Left ventricle myocardium inferior (tissue), 1 donor: ENCODE measurements around the gene CD244. TPM values are rescaled to one million over a fixed set of nuclear protein-coding genes. Genes with fewer than 3 reads are reported as not detected.

ENCODE experiments used
- DNase-seq: peaks from one replicate; pipeline ENCODE4 v3.0.0-alpha.2; 2020
- H3K27ac ChIP-seq: fragments of 200-600 bp; replicated peaks from 2 replicates; pipeline ENCODE4 v1.8.0; 2021
- H3K27me3 ChIP-seq: fragments of 200-600 bp; 2 replicates; pipeline ENCODE4 v1.8.0; 2021; ENCODE audit warnings: low read depth
- H3K36me3 ChIP-seq: fragments of 200-600 bp; 2 replicates; pipeline ENCODE4 v1.8.0; 2021
- H3K4me1 ChIP-seq: fragments of 200-600 bp; 2 replicates; pipeline ENCODE4 v1.8.0; 2021
- H3K4me3 ChIP-seq: fragments of 200-600 bp; 2 replicates; pipeline ENCODE4 v1.8.0; 2021; ENCODE audit warnings: mild to moderate bottlenecking, moderate library complexity
- H3K9me3 ChIP-seq: fragments of 200-600 bp; replicated peaks from 2 replicates; pipeline ENCODE4 v1.8.0; 2021
- intact Hi-C: fragments of 100-400 bp; cut with micrococcal nuclease; formaldehyde crosslinking; loops from one replicate; pipeline ENCODE4 v1.11.0; 2022
- total RNA-seq: library from RNA; stranded (reverse); fragmentation: NEBNext Ultra II Directional; extraction: Animal tissue kit (Norgen Biotek cat#: 25700); gene quantifications from one replicate; pipeline ENCODE4 v1.2.1, GENCODE V29; 2021
- TF ChIP-seq, protein P1 (sequence below): fragments of 200-600 bp; IDR thresholded peaks from 2 replicates; pipeline ENCODE4 v1.8.0; 2021; ENCODE audit warnings: antibody characterized with exemption, mild to moderate bottlenecking, borderline replicate concordance
- donor health status: DM: no; HTN: yes; CAD: no; lungs with severe emphysema.

CD244 gene
- total RNA-seq, 1 donor from 2014 or later: 0.14 TPM

DNA sequence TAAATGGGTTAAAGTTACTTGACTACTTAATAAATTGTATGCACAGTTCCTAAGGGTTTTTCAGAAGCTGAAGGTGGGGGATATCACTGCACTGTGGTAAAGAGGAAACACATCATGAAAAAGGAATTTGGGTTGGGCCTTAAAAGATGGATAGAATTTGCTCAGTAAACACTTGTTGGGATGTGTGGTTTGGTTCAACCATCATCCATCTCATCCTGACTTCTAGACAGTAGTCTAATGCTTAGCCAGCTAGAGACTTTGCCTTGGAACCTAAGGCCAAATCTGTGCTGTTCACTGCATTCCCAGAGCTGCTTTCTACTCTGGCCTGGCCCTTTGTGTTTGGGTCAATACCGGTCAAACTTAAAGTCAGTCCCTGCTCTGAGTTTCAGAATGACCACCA, 36.1 kb downstream of the CD244 start:
- no peaks in the 10 kb centered on the region for H3K9me3 ChIP-seq
- H3K36me3 ChIP-seq: no peaks in the 10 kb centered on the region
- no peaks in the 10 kb centered on the region for H3K4me1 ChIP-seq
- H3K27ac ChIP-seq: no peak overlapping the region
- TF ChIP-seq, protein P1, sequence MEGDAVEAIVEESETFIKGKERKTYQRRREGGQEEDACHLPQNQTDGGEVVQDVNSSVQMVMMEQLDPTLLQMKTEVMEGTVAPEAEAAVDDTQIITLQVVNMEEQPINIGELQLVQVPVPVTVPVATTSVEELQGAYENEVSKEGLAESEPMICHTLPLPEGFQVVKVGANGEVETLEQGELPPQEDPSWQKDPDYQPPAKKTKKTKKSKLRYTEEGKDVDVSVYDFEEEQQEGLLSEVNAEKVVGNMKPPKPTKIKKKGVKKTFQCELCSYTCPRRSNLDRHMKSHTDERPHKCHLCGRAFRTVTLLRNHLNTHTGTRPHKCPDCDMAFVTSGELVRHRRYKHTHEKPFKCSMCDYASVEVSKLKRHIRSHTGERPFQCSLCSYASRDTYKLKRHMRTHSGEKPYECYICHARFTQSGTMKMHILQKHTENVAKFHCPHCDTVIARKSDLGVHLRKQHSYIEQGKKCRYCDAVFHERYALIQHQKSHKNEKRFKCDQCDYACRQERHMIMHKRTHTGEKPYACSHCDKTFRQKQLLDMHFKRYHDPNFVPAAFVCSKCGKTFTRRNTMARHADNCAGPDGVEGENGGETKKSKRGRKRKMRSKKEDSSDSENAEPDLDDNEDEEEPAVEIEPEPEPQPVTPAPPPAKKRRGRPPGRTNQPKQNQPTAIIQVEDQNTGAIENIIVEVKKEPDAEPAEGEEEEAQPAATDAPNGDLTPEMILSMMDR: no peak
- intact Hi-C loops: no loop called here
- H3K4me3 ChIP-seq: no peak overlapping the region
- peaks cover 16% of the 10 kb centered on the region for H3K27me3 ChIP-seq
- DNase-seq: no peak

DNA sequence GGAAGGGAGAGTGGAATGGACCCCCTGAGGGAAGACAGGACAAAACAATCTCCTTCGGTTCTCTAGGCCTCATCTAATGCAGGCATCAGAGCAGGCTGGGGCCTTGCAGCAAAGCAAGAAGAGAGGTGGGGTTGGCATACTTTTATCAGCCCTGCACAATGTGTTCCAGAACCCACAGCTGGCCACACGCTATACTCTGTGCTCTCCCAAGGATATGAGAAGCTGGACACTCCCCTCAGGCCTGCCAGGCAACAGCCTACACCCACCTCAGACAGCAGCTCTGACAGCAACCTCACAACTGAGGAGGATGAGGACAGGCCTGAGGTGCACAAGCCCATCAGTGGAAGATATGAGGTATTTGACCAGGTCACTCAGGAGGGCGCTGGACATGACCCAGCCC, 39.4 kb downstream of the CD244 start:
- H3K27ac ChIP-seq: no peak overlapping the region
- H3K4me3 ChIP-seq: no peak overlapping the region
- intact Hi-C loops: no loop called here
- H3K27me3 ChIP-seq: peaks cover 33% of the 10 kb centered on the region
- TF ChIP-seq, protein P1: no peak
- H3K9me3 ChIP-seq: no peaks in the 10 kb centered on the region
- no peaks in the 10 kb centered on the region for H3K4me1 ChIP-seq
- no peak for DNase-seq
- H3K36me3 ChIP-seq: no peaks in the 10 kb centered on the region

DNA sequence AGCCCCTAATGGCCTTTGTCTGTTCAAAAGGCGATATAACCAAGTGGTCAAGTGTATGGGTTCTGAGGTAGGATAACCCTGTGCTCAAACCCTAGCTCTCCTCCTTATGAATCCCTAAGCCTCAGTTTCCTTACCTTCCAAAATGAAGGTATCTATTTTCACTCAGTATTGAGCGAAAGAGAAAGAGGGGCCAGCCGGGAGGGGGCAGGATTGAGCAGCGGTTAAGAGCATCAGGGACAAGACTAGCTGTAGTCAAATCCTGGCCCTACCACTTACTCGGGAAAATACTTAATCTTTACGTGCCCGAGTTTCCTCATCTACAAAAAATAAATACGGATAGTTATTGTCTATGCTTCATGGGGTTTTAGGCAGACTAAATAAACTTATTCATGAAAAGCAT, 41.1 kb downstream of the CD244 start:
- TF ChIP-seq, protein P1: no peak
- H3K27me3 ChIP-seq: peaks cover 41% of the 10 kb centered on the region
- no peak for DNase-seq
- no peak overlapping the region for H3K27ac ChIP-seq
- no peaks in the 10 kb centered on the region for H3K4me1 ChIP-seq
- no peak overlapping the region for H3K4me3 ChIP-seq
- H3K9me3 ChIP-seq: no peaks in the 10 kb centered on the region
- intact Hi-C loops: no loop called here
- no peaks in the 10 kb centered on the region for H3K36me3 ChIP-seq

DNA sequence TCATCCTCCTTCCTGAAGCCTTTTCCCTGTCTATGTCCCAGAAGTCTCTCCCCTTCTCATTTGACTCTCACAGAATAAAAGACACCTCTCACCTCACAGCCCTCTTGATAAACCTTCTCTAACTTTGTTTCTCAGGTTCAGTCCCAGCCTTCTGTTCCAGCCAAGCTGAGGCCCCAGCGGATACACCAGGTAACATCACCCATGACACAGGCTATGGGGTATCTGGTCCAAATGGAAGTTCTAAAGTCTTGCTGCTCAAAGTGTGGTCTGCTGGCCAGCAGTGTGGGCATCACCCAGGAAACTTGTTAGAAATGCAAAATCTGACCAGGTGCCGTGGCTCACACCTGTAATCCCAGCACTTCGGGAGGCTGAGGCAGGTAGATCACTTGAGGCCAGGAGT, 43.5 kb downstream of the CD244 start:
- intact Hi-C loops: no loop called here
- no peak for DNase-seq
- Histone ChIP-seq H3K4me1 (no peaks in the 10 kb centered on the region), H3K9me3 (no peaks in the 10 kb centered on the region), H3K4me3 (no peak overlapping the region), H3K27me3 (peaks cover 56% of the 10 kb centered on the region), H3K36me3 (no peaks in the 10 kb centered on the region), H3K27ac (no peak overlapping the region)
- TF ChIP-seq, protein P1: no peak

DNA sequence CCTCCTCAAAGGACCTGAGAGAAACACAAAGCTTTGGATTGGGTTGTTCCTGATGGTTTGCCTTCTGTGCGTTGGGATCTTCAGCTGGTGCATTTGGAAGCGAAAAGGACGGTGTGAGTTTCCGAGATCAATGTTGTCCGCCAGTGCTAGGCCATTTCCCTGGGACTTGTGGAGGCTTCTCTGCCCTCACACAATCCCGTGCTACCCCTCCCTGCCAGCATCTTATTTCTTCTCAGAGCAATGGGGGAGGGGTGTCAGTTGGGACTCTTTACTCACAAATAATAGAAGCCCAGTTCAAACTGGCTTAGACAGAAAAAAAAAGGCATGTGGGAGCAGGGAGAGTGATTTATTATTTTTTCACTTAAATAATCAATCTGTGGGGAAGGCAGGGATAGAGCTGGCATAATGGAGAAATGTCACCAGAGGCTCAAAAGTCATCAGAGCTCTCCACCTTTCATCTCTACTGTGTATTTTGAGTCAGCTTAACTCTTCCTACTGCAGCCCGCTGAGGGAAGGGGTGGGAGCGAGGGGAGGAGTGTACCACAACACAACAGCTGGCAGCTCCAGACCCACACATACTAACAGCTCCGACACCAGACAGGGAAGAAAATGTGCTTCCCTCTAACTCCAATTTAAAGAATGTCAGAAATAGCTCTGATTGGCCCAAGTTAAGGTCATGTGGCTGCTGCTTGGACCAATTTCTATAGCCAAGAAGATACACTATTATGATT, 44.3 kb downstream of the CD244 start:
- Histone ChIP-seq H3K27ac (no peak overlapping the region), H3K4me1 (no peaks in the 10 kb centered on the region), H3K36me3 (no peaks in the 10 kb centered on the region), H3K9me3 (no peaks in the 10 kb centered on the region), H3K27me3 (peaks cover 65% of the 10 kb centered on the region), H3K4me3 (no peak overlapping the region)
- DNase-seq: no peak
- intact Hi-C loops: no loop called here
- TF ChIP-seq, protein P1: no peak
